ENCODE data around the gene LSAMP.

The LSAMP gene

GRCh38 chr3:115898656-115899410, 546.5 kb downstream of the LSAMP start:
- TF ChIP-seq, protein P1, sequence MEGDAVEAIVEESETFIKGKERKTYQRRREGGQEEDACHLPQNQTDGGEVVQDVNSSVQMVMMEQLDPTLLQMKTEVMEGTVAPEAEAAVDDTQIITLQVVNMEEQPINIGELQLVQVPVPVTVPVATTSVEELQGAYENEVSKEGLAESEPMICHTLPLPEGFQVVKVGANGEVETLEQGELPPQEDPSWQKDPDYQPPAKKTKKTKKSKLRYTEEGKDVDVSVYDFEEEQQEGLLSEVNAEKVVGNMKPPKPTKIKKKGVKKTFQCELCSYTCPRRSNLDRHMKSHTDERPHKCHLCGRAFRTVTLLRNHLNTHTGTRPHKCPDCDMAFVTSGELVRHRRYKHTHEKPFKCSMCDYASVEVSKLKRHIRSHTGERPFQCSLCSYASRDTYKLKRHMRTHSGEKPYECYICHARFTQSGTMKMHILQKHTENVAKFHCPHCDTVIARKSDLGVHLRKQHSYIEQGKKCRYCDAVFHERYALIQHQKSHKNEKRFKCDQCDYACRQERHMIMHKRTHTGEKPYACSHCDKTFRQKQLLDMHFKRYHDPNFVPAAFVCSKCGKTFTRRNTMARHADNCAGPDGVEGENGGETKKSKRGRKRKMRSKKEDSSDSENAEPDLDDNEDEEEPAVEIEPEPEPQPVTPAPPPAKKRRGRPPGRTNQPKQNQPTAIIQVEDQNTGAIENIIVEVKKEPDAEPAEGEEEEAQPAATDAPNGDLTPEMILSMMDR (IDR thresholded peaks at IDR 0.05; ENCODE audit: insufficient read depth, low read depth, low read length, missing control alignments) = no peak
- H3K4me3 ChIP-seq (ENCODE audit: low read depth, low read length) = no peak overlapping the region
- no peak for DNase-seq (ENCODE audit: low read depth)

DNA sequence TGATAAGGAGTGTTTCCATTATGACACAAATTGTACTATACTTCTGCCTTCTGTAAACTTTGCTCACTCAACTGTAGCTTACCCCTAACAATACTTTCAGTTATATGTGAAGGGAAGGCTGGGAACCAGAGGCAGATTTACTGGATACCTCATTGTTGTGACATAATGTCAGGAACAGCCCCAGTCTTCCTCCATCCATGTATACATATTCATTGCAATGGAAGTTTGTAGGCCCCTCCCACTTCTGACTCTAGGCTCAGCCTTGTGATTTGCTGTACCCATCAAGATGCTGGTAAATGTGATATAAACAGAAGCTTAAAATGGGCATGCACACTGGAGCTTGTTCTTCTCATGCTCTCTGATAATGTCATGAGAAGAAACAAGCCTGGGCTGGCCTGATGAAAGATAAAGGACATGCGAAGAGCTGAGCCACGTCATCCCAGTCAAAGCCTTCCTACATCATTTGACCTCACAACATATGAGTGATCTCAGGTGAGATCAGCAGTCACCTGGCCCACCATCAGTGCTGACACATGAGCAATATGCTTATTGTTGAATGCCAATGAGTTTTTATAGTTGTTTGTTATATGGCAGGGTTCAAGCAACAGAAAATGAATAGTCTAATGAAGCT, 554.2 kb downstream of the LSAMP start:
- no peak for DNase-seq (ENCODE audit: low read depth)
- TF ChIP-seq, protein P1 (IDR thresholded peaks at IDR 0.05; ENCODE audit: insufficient read depth, low read depth, low read length, missing control alignments) = no peak
- H3K4me3 ChIP-seq (ENCODE audit: low read depth, low read length) = no peak overlapping the region

GRCh38 chr3:115890579-115890978, 554.7 kb downstream of the LSAMP start:
- no peak for DNase-seq (ENCODE audit: low read depth)
- H3K4me3 ChIP-seq (ENCODE audit: low read depth, low read length) = no peak overlapping the region
- TF ChIP-seq, protein P1 (IDR thresholded peaks at IDR 0.05; ENCODE audit: insufficient read depth, low read depth, low read length, missing control alignments) = no peak

DNA sequence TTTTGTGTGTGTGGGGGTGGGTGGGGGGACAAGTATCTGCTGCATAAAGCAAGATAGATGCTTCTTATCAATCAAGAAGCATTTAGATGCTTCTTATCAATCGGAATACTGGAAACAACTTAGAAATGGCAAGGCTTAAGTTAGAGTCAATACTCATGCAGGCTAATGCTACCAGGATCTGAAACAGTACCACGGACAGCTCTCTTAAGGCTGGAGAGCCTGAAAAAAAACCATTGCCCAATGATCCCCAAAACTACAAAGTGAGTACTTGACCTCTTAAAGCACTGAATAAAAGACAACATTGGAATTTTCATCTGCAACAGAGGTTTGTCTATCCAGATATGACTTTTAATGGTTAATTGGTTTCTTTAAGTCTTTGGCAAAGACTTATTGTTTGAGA, 559.7 kb downstream of the LSAMP start:
- no peak for DNase-seq (ENCODE audit: low read depth)
- no peak overlapping the region for H3K4me3 ChIP-seq (ENCODE audit: low read depth, low read length)

DNA sequence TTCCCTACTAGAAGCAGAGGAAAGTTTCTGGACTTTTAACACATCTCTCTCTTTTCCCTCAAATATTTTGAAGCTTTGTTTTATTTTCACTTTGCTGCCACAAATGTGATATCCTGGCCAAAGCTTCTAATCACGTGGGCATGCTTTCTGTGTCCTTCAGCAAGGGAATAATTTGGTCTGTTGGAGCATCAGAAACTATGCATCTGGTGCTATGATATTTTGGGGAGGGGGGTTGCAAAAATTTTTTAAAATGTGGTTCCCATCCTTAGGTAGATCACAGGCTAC, 567.7 kb downstream of the LSAMP start:
- DNase-seq (ENCODE audit: low read depth) = no peak
- no peak overlapping the region for H3K4me3 ChIP-seq (ENCODE audit: low read depth, low read length)
- TF ChIP-seq, protein P1 (IDR thresholded peaks at IDR 0.05; ENCODE audit: insufficient read depth, low read depth, low read length, missing control alignments) = no peak

More for the DNA sequence above, 559.7 kb downstream of the LSAMP start:
- TF ChIP-seq, protein P1 (IDR thresholded peaks at IDR 0.05; ENCODE audit: insufficient read depth, low read depth, low read length, missing control alignments) = no peak

- DNase-seq (ENCODE audit: low read depth) = no peak
- TF ChIP-seq, protein P1 (IDR thresholded peaks at IDR 0.05; ENCODE audit: insufficient read depth, low read depth, low read length, missing control alignments) = no peak
- no peak overlapping the region for H3K4me3 ChIP-seq (ENCODE audit: low read depth, low read length)
Measured at GRCh38 chr3:115876876-115877614, 568.2 kb downstream of the LSAMP start.
